Skeletal muscle satellite cell (primary cell): Measurements from ENCODE around the gene GFER.
"Not testable (repeated sequence)": the region's sequence is repeated elsewhere in the genome, so short reads cannot be mapped to it uniquely, and the experiment has no call there.

ENCODE experiments used
- H3K27me3 ChIP-seq: 2 replicates; pipeline ENCODE4 v1.7.0; 2013; ENCODE audit warnings: low read length; ENCODE audit not compliant: control insufficient read depth, insufficient read depth
- H3K36me3 ChIP-seq: 2 replicates; pipeline ENCODE4 v1.7.0; 2013; ENCODE audit warnings: mild to moderate bottlenecking, control low read depth, low read length; ENCODE audit not compliant: insufficient read depth
- H3K4me1 ChIP-seq: 2 replicates; pipeline ENCODE4 v1.7.0; 2013; ENCODE audit warnings: low read length; ENCODE audit not compliant: control insufficient read depth, insufficient read depth
- H3K4me2 ChIP-seq: 2 replicates; pipeline ENCODE4 v1.7.0; 2013; ENCODE audit warnings: mild to moderate bottlenecking, low read length
- H3K4me3 ChIP-seq: 2 replicates; pipeline ENCODE4 v1.7.0; 2013; ENCODE audit warnings: low read length
- H3K9ac ChIP-seq: 2 replicates; pipeline ENCODE4 v1.7.0; 2013; ENCODE audit warnings: mild to moderate bottlenecking, low read depth, low read length, moderate library complexity
- H3K9me3 ChIP-seq: replicated peaks from 2 replicates; pipeline ENCODE4 v1.7.0; 2013; ENCODE audit warnings: mild to moderate bottlenecking, control low read depth, low read length

The GFER gene

GRCh38 chr16:1944612-1945199 is 39.3 kb upstream of the GFER start:
- H3K36me3 ChIP-seq = peaks cover 8% of the 10 kb centered on the region
- H3K4me2 ChIP-seq = peak overlapping the region; percentile 23
- H3K4me3 ChIP-seq = no peak overlapping the region

GRCh38 chr16:1945559-1946391 is 38.2 kb upstream of the GFER start:
- Histone ChIP-seq H3K9me3 (no peaks in the 10 kb centered on the region), H3K27me3 (no peaks in the 10 kb centered on the region), H3K36me3 (peaks cover 1% of the 10 kb centered on the region), H3K4me2 (no peak overlapping the region), H3K4me1 (peaks cover 22% of the 10 kb centered on the region), H3K9ac (no peak overlapping the region), H3K4me3 (no peak overlapping the region)

More at GRCh38 chr16:1944612-1945199, 39.3 kb upstream of the GFER start:
- Histone ChIP-seq H3K27me3 (no peaks in the 10 kb centered on the region), H3K4me1 (peaks cover 22% of the 10 kb centered on the region), H3K9me3 (no peaks in the 10 kb centered on the region), H3K9ac (no peak overlapping the region)

- no peaks in the 10 kb centered on the region for H3K9me3 ChIP-seq
- no peak overlapping the region for H3K4me3 ChIP-seq
- H3K36me3 ChIP-seq = no peaks in the 10 kb centered on the region
- H3K27me3 ChIP-seq = no peaks in the 10 kb centered on the region
- peaks cover 19% of the 10 kb centered on the region for H3K4me1 ChIP-seq
- H3K9ac ChIP-seq = no peak overlapping the region
- H3K4me2 ChIP-seq = no peak overlapping the region
These were observed 37.3 kb upstream of the GFER start for GRCh38 chr16:1946495-1947368.

GRCh38 chr16:1947369-1947670 is 36.7 kb upstream of the GFER start:
- Histone ChIP-seq H3K4me1 (peaks cover 13% of the 10 kb centered on the region), H3K4me3 (no peak overlapping the region), H3K27me3 (no peaks in the 10 kb centered on the region), H3K9me3 (no peaks in the 10 kb centered on the region), H3K9ac (no peak overlapping the region), H3K4me2 (no peak overlapping the region), H3K36me3 (no peaks in the 10 kb centered on the region)

- no peaks in the 10 kb centered on the region for H3K27me3 ChIP-seq
- no peak overlapping the region for H3K4me3 ChIP-seq
- no peaks in the 10 kb centered on the region for H3K4me1 ChIP-seq
- H3K4me2 ChIP-seq = no peak overlapping the region
- H3K9me3 ChIP-seq = no peaks in the 10 kb centered on the region
- H3K9ac ChIP-seq = no peak overlapping the region
- H3K36me3 ChIP-seq = no peaks in the 10 kb centered on the region
These were observed 34.5 kb upstream of the GFER start for GRCh38 chr16:1949507-1949906.

GRCh38 chr16:1950047-1950446 is 33.9 kb upstream of the GFER start:
- H3K4me2 ChIP-seq = no peak overlapping the region
- no peaks in the 10 kb centered on the region for H3K27me3 ChIP-seq
- H3K4me1 ChIP-seq = no peaks in the 10 kb centered on the region
- H3K9me3 ChIP-seq = no peaks in the 10 kb centered on the region
- H3K9ac ChIP-seq = no peak overlapping the region
- no peak overlapping the region for H3K4me3 ChIP-seq
- H3K36me3 ChIP-seq = no peaks in the 10 kb centered on the region

GRCh38 chr16:1950559-1950958 is 33.4 kb upstream of the GFER start:
- Histone ChIP-seq H3K4me3 (no peak overlapping the region), H3K9me3 (no peaks in the 10 kb centered on the region), H3K4me1 (no peaks in the 10 kb centered on the region), H3K4me2 (no peak overlapping the region), H3K27me3 (no peaks in the 10 kb centered on the region), H3K9ac (no peak overlapping the region), H3K36me3 (no peaks in the 10 kb centered on the region)

- H3K4me1 ChIP-seq = no peaks in the 10 kb centered on the region
- no peak overlapping the region for H3K4me3 ChIP-seq
- H3K4me2 ChIP-seq = no peak overlapping the region
- no peaks in the 10 kb centered on the region for H3K27me3 ChIP-seq
- H3K9ac ChIP-seq = no peak overlapping the region
- no peaks in the 10 kb centered on the region for H3K9me3 ChIP-seq
- H3K36me3 ChIP-seq = no peaks in the 10 kb centered on the region
These were observed 30.3 kb upstream of the GFER start for GRCh38 chr16:1953734-1954133.

- H3K27me3 ChIP-seq, H3K4me3 ChIP-seq, H3K9ac ChIP-seq, H3K9me3 ChIP-seq, H3K4me2 ChIP-seq: not testable (repeated sequence)
- Histone ChIP-seq H3K4me1 (peaks cover 17% of the 10 kb centered on the region), H3K36me3 (peaks cover 16% of the 10 kb centered on the region)
These were observed 26.4 kb upstream of the GFER start for GRCh38 chr16:1957434-1958142.

- H3K9me3 ChIP-seq, H3K9ac ChIP-seq, H3K27me3 ChIP-seq, H3K4me3 ChIP-seq, H3K4me2 ChIP-seq: not testable (repeated sequence)
- Histone ChIP-seq H3K36me3 (peaks cover 22% of the 10 kb centered on the region), H3K4me1 (peaks cover 21% of the 10 kb centered on the region)
These were observed 25.9 kb upstream of the GFER start for GRCh38 chr16:1958143-1958491.

GRCh38 chr16:1958715-1959268 is 25.2 kb upstream of the GFER start:
- peak overlapping the region; percentile 89 for H3K9ac ChIP-seq
- H3K9me3 ChIP-seq = no peaks in the 10 kb centered on the region
- H3K36me3 ChIP-seq = peaks cover 26% of the 10 kb centered on the region
- H3K4me3 ChIP-seq = peak overlapping the region; percentile 50
- H3K27me3 ChIP-seq = no peaks in the 10 kb centered on the region
- peaks cover 24% of the 10 kb centered on the region for H3K4me1 ChIP-seq
- peak overlapping the region; percentile 84 for H3K4me2 ChIP-seq
